Thyroid gland (tissue), 4 donors: ENCODE data around the gene CPSF3.

Experiments
- CTCF ChIP-seq, 6 experiments: fragments of 200-600 bp in 3 of 6; fragments of 450-650 bp in 3 of 6; sonication (generic) in 3 of 6; IDR thresholded peaks; one replicate each; pipeline ENCODE4 v1.5.1; 2016 to 2019; ENCODE audit warnings: antibody characterized with exemption in 6 of 6, mild to moderate bottlenecking in 2 of 6, inconsistent platforms in 1 of 6, moderate library complexity in 1 of 6
- POLR2A ChIP-seq, 2 donors: fragments of 450-650 bp; IDR thresholded peaks; one replicate each; pipeline ENCODE4 v1.6.1; 2017; ENCODE audit warnings: antibody characterized with exemption in 2 of 2, mild to moderate bottlenecking in 2 of 2, moderate library complexity in 1 of 2

GRCh38 chr2:9375857-9376428 is 47.5 kb upstream of the CPSF3 start:
- TF ChIP-seq CTCF (IDR thresholded peaks at IDR 0.05) (no peak), POLR2A (IDR thresholded peaks at IDR 0.05) (no peak)
